Stimulated activated CD4-positive, alpha-beta T cell treated with anti-CD3 and anti-CD28 coated beads, Interleukin-1b, Interleukin-23, amount 100 ng/mL, for 24 hours (primary cell): ENCODE measurements around the gene AGPS.

Source experiments
- DNase-seq, 4 experiments: peaks; one replicate each; pipeline ENCODE4 v3.0.0-alpha.2; 2020; ENCODE audit warnings: low read depth in 4 of 4, low spot score in 1 of 4

Gene AGPS

DNA sequence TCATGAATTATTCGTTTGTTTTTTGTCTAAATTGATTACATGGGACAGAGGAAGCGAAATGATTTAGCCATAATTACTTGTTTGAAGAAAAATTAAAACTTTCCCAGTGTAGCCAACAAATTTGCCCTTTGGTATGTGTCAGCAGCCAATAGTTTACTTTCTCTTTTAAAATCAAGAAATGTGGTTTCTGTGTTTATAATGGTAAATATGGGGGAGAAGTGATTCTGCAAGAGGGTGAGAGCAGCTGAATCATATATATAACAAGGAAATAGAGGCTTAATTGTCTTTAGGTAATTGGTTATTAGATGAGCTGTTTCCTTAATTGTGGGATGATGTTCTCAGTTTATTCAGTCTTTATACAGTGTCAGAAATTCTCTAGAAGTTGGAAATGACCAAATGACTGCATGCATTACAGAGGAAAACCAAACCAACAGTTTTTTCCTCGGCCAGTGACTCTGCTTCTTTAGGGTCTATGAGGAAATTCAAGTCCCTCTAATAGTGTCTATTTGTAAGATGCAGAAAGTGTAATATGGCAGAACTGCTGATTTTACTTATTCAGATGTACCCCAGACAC is 132.9 kb downstream of the AGPS start:
- no peak for DNase-seq

DNA sequence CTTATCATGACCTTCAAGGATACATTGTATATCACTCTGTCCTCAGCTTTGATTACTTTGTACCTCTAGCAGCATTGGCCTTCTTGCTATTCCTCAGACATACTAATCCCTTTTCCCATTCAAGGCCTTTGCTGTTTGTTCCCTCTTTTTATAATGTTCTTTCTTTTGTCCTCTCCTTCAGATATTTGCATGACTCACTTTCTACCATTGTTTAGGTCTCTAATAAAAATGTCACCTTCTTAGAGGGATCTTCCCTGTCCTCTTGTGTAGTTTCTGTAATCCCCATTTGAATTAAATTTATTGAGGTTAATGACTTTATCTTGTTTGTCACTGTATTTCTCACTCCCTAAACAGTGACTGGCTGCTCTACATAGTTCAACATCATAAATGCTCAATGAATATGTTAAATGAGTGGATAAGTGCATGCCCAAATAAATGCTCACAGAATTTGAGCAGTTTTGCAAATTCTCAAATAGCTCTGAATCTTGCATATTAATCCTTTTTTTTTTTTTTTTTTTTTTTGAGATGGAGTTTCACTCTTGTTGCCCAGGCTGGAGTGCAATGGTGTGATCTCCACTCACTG is 135.9 kb downstream of the AGPS start:
- DNase-seq = no peak

DNA sequence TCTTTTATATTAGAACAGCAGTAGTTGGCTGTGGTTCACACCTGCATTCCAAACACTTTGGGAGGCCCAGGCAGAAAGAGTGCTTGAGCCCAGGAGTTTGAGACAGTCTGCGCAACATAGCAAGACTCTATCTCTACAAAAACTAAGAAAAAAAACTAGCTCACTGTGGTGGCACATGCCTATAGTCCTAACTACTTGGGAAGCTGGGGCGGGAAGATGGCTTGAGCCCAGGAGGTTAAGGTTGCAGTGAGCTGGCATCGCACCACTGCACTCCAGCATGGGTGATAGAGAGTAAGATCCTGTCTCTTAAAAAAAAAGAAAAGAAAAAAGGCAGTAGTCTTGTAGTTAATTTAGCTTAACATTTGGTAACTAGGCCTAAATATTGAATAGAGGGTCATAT is 136.6 kb downstream of the AGPS start:
- DNase-seq = no peak

DNA sequence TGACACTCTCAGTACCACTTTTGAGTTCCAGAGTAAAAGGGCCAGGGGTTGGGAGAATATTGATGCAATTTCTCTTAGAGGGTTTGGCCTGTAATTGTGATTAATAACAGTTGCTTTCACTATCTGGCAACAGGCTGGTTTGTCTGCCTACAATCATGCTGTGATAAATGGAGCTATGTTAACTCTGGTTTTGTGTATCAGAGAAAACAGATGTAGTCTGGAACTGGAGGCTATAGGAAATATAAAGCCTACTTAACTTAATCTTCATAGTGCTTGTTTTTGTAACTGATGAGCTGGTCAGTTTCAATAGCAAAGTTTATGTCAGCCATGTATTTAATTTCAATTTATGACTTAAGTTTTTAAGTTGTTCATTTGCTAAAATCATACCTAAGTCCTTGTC is 138.0 kb downstream of the AGPS start:
- DNase-seq = no peak

DNA sequence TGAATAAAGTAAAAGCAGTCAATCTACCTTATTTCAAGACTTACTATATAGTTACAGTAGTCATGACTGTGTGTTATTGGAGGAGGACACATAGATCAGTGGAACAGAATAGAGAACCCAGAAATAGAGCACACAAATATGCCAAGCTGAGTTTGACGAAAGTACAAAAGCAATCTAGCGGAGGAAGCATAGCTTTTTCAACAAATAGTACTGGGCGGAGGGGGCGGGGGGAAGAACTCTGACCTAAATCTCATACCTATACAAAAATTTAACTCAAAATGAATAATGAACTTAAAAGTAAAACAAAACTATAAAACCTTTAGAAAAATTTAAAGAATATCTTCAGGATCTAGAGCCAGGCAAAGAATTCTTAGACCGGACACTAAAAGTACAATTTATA is 139.1 kb downstream of the AGPS start:
- DNase-seq = no peak

DNA sequence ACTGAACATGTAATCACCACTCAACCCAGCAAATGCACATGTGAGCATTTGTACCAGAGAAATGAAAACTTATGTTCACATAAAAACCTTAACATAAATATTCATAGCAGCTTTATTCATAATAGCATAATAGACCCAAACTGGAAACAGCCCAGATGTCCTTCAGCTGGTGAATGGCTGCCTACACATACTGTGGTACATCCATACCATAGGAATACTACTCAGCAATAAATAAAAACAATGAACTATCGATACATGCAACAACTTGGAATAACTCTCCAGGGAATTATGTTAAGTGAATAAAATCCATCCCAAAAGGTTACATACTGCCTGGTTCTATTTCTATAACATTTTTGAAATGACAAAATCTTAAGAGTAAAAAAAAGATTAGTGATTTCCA is 140.0 kb downstream of the AGPS start:
- DNase-seq = no peak

DNA sequence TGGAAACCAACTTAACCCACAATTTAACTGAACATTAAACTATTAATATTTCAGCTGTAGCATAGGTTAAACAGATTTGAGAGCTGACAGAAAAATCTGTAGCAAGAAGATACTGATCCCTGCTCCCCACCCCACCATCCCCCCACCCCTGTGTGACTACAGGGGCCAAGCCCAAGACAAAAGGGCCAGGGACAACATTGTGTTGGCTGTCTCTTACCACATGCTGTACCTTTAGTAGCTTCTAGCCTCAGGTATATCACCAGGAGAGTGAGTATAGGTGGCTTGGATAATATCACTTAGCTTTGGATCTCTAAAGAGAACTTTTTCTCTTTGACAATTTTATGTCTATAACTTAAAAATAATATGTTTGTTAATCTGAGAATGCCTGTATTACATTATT is 140.7 kb downstream of the AGPS start:
- no peak for DNase-seq

DNA sequence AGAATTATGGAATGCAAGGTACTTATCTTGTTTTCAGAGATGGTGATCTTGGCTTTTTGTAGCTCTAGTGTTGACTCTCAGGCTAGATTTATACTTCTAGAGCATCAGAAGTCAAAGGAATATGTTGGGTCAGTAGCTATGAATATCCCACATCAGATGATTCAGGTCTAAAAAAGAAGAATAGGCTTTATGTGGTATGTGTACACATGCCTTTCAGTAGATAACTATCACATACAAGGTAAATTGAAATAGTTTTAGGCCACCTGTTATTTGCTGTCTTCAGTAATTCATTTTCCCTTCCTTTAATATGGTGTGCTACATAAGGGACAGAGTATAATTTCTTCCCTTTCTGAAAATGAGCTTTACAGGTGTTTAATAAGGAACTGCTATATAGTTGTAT is 142.4 kb downstream of the AGPS start:
- DNase-seq = no peak

DNA sequence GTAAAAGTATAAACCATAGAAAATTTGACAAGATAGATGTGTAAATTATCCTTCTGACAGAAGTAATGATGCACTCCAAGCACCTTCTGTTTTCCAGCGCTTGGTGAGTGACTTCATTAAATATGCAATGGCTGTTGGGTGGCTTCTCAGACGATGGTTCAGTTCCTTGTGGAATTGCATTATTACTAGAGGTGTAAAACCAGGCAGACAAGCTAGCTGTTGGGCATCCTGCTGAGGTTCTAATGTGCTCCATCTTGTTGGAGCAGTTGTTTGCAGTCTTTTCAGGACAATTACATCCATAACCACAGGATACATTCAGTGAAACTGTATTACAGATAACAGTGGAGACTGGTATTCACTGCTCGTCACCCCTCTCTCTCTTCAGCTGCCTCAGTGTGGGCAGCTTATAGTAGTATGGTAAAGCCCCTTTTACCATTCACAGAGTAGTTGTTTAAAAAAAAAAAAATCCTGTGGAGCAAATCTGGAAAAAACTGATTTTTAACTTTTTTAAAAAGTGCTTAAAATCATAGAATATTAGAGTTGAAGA is 143.5 kb downstream of the AGPS start:
- no peak for DNase-seq

DNA sequence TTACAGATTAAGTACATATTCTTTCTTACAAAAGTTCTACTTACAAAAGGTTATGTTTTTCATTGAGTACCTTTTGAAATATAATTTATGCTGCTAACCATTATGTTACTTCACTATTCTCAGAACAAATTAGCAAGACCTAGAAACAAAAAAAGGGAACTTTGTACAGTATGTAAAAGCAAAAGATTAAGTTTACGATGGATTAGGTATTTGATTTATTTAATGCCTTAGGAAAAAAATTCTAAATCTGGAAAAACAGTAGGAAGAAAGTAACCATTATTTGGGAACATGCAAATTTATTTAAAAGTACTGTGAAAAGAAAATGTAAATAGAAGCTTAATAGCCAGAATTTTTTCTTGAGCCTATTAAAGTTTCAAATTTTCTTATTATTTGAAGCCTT is 144.6 kb downstream of the AGPS start:
- DNase-seq = no peak

DNA sequence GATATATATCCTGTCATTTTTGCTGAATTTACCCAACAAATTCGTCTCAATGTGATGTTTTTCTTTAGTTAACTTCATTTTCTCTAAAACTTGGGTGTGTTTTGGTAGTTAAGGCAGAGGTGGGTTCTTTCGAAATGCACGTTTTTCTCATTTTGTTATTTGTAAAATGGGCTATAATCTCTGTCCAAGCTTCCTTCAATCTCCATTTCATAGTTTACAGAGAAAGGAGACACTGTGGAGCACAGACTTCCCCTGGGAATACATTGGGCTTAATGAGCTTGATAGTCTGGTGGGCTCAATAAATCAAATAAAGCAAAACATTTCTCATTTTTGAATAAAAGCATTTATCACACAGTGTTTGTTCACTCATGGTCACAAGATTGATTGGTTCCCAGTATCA is 145.1 kb downstream of the AGPS start:
- DNase-seq = no peak

DNA sequence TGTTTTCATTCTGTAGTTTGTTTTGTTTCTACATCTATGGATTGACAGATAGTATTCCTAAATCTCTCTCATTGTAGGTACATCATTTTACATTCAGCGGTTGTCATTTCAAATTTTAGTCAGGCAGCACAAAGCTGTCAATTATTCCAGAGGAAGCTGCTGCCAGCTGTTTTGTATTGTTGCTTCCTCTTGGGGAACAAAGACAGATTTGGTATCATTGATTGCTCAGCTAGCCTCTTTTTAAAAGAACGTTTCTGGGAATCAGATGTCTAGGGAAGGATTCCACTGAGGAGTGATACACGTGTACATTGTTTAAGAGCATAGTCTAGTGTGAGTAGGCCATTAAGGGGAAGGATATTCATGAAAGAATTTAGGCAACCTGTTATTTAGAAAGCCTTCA is 145.8 kb downstream of the AGPS start:
- no peak for DNase-seq

DNA sequence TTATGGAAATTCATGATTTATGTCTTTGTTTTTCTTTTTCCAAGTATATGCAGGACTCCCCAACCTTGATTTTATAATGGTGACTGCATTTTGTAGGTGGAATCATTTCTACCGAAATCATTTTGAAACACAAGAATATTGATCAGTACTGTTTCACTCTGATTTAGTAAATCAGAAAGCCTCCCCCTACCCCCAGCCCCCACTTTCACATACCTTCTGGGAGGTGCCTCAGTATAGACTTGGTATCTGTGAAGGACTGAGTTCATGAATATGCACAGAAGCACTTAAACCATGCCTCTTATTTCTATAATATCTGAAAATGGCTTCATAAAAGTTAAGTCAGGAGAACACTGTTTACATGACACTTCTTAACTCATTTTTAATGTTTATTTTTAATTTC is 147.7 kb downstream of the AGPS start:
- DNase-seq = no peak

DNA sequence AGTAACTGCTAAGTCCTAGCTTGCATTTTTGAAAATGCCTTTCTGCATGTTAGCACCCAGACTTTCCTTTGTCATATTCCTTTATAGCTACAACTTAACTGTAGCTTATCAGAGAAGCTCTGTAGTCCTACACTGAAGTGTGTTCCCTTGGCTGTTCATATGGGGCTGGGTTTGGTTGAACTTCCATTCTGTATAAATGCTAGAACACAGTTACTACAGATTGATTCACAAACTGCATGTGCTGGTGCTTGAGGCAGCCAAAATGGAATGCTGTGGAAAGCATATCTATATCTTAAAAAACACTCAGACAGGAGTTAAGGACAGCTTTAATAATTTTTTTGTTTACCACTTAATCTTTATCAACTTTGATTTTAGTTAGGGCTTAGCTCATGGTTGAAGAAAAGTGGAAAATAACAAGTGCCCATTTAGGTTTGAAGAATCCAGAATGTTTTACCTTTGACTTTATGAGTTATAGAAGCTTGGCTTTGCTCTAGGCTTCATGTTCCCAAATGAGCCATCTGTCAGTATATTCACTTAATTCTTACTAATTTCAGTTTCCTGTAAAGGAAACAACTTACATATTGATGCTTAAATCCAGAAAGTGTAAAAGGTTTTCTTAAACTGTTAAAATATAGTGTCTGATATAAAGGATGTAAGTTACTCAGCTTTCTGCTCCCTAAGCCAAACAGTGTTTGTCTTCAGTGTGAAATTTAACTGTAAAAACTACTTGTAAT is 148.9 kb downstream of the AGPS start:
- no peak for DNase-seq

DNA sequence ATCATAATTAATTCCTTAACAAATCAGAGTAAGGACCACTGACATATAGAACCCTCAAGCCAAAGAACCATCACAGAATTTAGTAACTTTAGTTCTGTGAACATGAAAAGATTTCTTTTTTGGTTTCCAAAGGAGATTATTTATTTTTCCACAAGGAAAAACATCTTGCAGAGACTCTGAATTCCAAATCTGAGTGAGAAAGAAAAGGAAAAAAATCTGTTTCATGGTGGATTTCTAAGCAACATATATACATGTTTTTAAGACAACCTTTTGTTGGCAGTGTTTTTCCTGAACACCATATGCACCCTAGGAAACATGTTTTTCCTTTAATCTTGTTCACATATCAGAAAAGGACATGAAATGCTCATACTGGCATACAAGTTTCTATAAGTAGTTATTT is 149.8 kb downstream of the AGPS start:
- no peak for DNase-seq

DNA sequence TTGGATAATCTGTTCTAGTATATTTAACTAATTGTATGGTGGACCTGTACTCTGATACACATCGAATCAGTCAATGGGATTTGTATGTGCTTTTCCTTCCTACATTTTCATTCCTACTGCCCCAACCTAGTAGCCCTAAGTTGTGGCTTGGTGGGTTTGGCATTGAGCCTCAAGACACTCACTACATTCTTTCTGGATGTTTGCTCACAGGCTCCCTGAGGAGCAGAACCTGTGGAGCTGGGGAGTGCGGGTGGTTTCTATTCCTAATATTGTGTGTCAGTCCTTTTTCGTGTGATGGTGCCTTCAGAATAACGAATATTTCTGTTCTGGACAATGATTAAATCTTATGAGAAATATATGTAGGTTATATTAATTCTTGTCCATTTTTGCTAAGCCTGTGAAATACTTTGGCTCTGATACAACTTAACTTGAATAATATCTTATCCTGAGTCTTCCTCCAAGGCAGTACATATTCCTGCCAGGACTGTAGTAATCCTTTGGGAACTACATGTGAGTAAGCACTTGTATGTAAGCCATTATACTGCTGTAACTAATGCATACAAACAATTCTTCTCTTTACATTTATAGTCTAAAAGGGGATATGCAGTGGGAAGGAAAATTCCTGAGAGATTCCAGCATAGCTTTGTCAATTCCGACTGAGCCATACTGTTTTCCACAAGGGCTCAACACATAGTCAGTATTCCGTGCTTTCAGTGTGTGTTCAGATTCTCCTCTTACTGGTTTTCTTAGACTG is 150.6 kb downstream of the AGPS start:
- DNase-seq = no peak

DNA sequence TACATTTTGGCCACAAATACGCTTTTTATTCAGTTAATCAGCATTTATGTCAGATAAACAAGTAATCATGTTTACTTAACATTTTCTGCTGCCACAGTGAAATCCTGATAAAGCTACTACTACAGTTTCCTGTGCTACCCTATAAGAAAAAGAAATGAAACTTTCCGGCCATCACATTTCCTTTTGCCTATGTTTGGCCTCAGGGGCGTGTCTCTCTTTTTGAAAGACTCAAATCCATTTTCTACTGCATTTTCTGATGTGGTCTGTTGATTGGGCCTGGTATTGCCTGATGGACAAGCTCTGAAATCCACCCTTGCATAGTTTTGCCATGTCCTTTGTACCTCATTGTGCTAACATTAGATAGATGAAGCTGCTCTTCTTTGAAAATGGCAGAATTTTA is 152.6 kb downstream of the AGPS start:
- no peak for DNase-seq

DNA sequence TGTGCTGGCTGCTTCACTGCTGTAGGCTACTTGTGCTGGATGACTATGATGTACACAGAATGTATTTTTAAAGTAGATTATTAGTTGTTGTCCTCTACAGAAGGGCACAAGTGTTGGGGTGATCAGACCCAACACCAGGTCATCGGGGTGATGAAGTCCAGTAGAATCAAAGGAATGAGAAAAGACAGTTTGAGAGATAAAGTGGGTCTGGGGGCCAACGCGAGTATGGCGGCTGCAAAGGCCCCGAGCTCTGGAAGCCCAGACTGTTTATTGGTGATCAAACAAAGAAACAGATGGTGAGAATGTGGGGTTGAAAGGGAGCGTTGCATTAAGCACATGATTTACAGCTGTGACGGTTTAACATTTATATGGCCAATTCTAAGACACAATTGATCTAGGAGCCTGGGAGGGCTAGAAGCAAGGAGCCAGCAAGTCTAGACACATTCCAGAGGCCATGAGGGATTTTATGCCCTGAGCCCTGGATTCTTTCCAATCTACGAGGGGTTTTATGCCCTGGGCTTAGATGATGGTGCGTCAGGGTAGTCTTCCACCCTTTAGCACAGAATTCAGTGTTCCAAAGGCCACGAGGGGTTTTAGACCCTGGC is 153.5 kb downstream of the AGPS start:
- DNase-seq = no peak

DNA sequence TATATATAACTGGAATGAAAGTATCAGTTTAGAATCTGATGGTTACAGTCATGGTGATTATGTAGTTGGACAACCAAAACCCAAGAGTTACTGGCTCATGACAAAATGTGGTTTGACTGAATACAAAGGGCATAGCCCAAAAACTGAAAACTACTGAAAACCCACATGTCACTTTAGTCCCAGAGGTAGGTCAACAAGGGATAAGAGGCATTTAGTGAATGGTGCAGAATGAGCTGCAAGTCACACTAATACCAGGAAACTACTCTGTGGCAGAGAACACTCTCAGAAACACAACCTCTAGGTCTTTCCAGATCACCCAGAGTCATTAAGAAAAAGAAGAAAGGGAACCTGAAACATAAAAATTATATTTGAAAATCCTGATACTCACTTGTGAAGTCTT is 154.5 kb downstream of the AGPS start:
- DNase-seq = no peak

DNA sequence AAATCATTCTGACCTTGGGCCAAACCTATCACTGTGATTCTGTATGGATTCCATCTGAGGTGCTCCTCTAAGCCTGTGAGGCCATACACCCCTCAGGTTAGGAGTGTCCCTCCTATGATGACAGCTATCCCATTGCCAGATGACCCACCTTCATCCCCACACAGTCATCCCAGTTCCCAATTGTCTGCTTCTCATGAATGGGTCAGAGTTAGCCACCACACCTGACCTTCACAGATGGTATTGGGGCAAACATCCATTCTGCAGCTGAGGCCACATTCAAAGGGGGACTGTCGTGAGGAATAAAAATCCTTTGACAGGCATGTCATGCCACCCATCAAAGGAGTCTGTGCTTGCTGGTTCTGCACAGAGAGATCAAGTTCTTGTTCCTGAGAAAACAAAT is 155.2 kb downstream of the AGPS start:
- DNase-seq = no peak

DNA sequence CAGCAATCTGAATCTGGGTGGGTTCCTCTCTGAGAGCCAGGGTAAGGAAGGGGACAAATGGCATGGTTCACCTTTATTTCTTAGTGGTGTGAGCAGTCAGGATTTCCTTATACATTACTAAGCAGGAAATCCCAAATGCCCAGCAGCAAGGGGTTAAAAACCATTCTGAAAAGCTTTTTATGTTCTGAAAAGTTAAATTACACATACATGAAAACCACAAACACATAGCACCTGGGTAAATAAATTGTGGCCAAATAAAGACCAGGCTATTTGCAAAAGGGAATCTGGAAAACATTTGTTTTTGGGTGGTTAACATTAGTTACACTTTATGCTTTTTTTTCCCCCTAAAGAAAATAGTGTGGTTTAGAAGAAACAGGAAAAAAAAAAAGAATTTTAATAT is 156.1 kb downstream of the AGPS start:
- no peak for DNase-seq

DNA sequence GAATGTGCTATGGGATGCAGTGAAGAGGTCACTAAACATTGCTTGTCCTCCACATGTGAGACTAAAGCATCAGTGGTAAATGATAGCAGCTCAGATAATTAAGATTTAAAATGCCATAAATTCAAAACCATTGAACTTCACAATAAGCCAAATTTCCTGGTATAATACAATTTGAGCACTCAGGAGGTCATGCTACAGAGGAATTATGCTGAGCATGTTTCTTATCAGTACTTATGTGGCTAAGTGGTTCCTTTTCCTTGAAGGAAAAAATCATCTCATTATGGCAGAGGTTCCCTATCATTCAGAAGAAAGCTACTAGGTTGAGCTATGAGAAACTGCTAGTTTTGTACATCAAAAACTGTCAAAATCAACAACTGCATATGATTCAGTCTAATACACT is 156.6 kb downstream of the AGPS start:
- DNase-seq = no peak
